Central memory CD4-positive, alpha-beta T cell (primary cell): ENCODE measurements around the gene FSD2.
"Not testable (repeated sequence)": the region's sequence is repeated elsewhere in the genome, so short reads cannot be mapped to it uniquely, and the experiment has no call there.

Experiments
- DNase-seq: peaks from one replicate; pipeline ENCODE4 v3.0.0; 2022

FSD2 gene

DNA sequence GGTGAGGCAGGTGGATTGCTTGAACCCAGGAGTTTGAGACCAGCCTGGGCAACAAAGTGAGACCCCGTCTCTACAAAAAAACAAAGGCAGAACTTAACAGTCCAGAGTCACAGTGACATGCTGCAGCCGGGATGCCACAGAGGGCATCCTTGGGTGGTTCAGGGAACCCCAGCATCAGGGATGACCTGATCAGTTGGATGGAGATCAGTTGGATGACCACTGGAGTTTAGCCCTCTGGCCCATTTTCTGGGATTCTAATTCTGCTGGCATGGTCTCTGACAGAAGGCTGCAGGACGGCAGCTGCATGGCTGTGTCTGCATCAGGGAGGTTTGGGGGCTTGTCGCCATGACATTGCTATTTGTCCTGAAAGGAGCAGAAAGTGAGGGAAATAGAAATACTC is 23.4 kb upstream of the FSD2 start:
- DNase-seq = no peak

DNA sequence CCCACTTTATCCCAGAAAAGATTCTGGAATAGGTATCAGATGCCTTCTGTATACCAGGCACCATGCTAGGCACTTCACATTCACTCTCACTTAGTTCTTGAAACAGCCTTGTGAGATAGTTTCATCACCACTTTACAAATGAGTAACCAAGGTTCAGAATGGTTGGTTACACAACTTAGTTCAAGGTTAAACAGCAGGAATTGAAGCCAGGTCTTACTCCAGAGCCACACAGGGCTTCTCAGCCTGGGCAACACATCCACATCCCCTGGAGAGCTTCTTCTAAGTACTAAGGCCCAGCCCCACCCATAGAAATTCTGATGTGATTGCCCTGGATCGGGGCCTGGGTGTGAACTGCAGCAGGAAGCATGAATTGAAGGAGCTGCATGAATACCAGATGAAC is 22.2 kb upstream of the FSD2 start:
- DNase-seq = no peak

DNA sequence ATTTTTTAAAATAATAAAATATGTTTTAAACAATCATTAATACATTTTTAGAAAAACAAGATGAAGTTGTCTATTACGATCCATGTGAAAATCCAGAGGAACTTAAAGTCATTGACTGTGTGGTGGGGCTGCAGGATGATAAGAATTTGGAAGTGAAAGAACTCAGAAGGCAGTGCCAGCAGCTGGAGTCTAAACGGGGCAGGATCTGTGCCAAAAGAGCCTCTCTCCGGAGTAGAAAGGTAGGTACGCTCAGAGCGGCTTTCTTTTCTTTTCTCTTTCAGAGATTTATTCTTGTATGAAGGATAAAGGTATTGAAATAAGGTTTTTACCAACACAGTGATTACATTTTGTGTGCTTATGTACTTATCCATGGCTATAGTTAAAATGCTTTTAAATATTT is 17.2 kb upstream of the FSD2 start:
- no peak for DNase-seq

DNA sequence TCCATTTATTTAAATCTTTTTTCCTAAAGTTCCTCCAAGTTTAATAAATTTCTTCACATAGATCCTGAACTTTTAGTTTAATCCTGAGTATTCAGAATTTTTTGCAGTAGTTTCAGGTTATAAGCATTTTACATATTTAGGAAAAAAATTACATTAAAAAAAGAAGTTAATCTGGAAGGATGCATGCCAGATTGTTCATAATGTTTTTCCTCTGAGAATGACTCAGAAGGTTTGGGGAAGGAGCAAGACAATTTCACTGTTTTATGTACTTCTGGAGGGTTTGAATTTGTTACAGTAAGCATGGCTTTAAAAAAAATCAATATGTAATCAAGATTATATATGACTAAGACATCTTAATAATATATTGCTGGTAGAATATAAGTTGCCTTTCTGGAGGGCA is 16.0 kb upstream of the FSD2 start:
- not testable (repeated sequence) for DNase-seq

DNA sequence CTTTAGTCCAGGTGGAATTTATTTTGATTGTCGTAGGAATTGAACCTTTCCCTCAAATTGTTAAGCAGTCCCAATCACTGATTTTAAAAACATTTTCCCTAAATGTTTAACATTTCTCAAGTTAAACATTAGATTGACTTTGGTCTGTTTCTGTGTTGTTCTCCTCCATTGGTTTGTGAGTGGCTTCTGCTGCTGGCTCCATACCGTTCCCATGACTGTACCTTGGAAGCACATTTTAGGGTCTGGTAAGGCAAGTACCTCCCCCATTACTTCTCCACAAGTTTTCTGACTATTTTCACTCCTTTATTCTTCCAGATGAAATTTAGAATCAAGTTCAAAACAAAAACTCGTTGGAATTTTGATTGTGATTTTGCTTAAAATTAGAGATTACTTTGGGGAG is 15.5 kb upstream of the FSD2 start:
- not testable (repeated sequence) for DNase-seq

DNA sequence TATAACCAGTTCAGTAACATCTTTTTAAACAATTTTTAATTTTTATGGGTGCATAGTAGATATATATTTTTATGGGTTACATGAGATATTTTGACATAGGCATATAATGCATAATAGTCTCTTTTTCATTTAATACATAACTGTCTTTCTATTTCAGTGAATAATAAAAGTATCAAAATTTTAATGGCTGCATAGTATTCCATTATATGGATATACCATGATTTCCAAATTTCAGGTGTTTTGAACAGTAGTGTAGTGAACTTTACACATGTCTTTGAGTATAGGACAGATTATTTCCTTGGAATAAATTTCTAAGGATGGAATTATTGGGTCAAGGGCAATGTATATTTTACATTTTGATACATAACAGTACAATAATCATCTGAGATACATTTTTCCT is 14.3 kb upstream of the FSD2 start:
- DNase-seq = no peak

GRCh38 chr15:82812994-82813393 is 7.1 kb upstream of the FSD2 start:
- DNase-seq = no peak

DNA sequence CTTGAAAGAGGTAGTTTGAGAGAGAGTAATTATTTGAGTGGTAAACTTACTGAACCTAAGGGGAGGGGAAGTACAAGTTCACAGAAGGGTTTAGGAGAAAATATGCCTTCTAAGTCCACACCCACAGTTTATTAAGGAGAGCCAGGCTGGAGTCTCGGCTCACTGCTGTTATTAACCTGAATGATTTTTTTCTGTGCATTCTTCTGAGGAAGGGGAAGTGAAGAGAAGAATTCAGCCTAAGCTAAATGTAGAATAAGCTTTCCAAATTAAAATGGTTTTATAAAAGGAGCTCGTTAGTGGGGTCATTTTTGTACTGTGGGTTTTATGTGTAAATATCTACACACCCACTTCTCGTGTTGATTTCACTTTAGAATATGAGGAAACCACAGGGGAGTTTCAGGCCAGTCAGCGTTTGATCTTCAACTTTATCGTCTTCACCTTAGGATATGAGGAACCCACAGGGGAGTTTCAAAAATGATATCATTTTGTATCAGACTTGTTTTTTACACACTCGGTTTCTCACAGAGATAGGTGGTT is 5.1 kb upstream of the FSD2 start:
- peak; percentile 86 for DNase-seq

- peak; percentile 44 for DNase-seq
These were observed 4.4 kb upstream of the FSD2 start for GRCh38 chr15:82810061-82810889.

- peak; percentile 95 for DNase-seq
These were observed 3.6 kb upstream of the FSD2 start, which contains the start of gene WHAMM for GRCh38 chr15:82809308-82810060. Gene WHAMM (plus strand): TSS chr15:82809628. CDS start chr15:82809727, 99 bp downstream.

DNA sequence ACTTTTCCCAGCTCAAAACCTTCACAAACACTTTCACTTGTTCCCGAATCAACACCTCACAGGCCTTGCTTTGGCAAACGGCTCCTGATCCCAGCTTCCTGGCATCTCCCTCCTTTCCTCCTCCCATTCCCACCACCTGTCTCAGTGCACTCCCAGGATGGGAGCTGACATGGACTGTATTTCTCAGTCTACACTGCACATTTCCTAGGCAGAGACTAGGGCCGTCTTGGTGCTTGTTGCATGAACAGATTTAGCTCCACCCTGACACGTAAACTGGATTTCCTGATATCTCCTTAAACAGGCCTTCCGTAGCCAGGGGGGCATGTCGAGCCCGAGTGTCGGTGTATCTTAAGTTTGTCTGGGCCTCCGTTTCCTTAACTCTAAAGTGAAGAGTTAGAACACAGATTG is 2.8 kb upstream of the FSD2 start:
- no peak for DNase-seq

GRCh38 chr15:82807920-82808633 is 2.2 kb upstream of the FSD2 start:
- no peak for DNase-seq

GRCh38 chr15:82804575-82804949 is 1.3 kb downstream of the FSD2 start:
- no peak for DNase-seq

DNA sequence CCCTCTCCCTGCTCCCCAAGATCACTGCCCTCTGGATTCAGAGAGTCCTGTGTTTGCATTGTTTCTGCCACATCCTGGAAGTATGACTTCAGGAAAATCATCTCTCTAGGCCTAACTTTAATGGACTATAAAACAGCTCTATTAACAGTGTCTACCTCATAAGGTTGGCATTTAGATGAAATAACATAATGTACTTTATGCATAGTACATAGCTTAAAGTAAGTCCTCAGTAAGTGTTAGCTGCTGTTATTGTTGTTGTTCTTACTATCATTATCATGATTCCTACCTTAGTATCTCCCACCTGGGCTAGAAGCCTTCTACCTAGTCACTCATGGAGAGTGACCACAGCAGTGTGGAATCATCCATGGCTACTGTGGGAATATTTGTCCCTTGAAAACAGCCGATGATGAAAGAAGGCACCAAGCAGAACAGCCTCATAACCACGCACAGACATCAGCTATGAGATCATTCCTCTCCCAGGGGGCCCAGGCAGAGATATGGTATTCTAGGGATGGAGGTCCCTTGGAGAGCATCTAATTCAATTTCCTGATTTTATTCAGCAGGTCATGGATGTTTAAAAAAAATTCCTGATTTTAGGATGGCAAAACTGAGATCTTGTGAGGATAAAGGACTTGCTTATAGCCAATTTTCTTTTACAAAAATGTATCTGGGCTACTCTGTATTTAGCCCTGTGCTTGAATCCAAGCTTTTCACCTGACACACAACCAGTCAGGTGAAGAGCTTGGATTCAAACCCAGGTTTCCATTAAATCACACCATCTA is 1.9 kb downstream of the FSD2 start:
- DNase-seq = no peak

DNA sequence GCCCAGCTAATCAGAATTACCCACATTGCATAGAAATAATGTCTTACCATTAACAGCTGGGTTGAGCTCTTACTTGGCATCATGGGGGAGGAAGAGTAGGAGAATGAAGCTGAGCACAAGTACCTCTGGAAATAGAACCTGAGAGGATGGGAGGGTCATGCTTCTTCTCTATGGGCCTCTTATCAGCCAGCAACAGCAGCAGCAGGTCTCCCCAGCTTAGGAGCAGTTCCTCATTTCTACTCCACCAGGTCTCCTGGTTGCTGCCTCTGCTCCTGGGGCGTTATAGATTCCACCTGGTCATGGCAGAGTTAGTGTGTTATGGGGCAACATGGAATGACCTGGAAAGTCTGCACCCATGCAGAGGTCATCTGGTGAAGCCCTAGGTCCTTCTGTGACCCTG is 3.4 kb downstream of the FSD2 start:
- DNase-seq = no peak

DNA sequence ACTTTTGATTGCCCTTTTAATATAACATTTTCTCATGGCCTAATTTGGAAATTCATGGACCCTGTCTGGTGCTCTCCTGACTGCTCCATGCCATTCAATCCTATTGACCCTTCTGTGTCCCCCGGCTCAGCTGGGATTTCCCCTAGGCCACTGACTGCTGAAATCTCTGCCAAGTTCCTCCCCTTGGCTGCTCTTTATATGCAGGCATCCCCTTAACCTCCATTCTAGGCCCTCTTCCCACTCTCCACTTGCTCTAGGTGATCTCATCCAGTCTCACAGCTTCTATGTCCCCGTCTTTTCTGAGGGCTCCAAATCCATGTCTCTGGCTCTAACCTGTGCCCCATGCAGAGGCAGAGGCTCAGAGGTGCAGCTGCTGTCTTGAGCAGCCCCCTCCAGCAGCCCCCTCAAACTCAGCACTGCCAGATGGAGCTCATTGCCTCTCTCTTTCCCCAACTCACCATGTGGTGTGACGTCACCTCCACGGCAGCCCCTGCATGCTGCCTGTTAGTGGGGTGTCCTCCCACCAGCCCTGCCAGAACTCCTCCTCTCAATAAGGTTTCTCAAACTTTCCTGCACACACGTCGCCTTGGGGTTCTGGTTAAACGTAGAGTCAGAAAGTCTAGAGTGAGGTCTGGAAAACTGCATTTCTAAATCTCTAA is 6.6 kb downstream of the FSD2 start:
- DNase-seq = no peak

- no peak for DNase-seq
These were observed 7.2 kb downstream of the FSD2 start for GRCh38 chr15:82798531-82799166.

DNA sequence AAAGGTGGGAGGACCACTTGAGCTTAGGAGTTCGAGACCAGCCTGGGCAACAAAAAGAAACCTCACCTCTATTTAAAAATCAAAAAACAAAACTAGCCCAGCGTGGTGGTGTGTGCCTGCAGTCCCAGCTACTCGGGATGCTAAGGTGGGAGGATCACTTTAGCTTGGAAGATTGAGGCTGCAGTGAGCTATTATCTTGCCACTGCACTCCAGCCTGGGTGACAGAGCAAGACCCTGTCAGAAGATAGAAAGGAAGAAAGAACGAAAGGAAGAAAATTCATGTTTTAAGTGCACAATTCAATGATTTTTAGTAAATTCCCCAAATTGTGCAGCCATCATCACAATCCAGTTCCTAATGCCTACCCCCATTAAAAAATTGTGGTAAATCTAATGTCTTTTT is 7.8 kb downstream of the FSD2 start:
- DNase-seq = no peak

DNA sequence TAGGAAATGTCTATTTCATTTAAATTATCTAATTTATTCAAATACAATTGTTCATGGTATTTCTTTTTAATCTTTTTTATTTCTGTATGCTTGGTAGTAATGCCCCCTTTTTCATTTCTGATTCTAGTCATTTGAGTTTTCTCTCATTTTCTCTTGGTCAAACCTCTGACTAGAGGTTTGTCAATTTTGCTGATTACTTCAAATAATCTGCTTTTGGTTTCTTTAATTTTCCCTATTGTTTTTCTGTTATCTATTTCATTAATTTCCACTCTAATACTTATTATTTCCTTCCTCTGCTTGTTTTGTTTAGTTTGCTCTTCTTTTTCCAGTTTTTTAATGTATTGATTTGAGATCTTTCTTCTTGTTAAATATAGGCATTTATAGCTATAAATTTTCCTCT is 12.1 kb downstream of the FSD2 start:
- no peak for DNase-seq

DNA sequence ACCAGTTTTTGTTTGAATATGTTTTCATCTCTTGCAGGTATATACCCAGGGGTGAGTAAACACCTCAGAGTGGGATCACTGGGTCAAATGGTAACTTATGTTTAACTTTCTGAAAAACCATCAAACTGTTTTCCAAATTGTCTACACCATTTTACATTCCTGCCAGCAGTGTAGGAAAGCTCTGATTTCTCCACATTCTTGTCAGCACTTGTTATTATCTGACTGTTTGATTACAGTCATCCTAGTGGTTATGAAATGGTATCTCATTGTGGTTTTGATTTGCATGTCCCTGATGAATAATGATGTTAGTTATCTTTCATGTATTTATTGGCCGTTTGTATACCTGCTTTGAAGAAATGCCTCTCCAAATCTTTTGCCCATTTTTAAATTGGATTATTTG is 13.8 kb downstream of the FSD2 start:
- DNase-seq = no peak

DNA sequence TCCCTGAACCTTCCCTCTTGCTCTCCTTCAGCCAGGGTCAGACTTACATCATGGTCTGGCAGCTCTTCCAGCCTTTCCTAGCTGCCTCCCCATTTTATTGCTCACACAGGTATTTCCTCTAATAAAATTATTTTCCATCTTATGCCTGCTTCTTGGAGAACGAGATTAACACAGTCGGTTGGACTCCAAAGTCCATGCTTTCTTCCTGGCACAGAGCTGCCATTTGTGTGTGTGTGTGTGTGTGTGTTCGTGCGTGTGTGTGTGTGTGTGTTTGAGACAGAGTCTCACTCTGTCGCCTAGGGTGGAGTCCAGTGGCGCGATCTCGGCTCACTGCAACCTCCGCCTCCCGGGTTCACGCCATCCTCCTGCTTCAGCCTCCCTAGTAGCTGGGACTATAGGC is 15.5 kb downstream of the FSD2 start:
- no peak for DNase-seq
